ENCODE data around the gene PUS7. TPM values are rescaled to one million over a fixed set of nuclear protein-coding genes. Genes with fewer than 3 reads are reported as not detected.
"Not testable (repeated sequence)": the region's sequence is repeated elsewhere in the genome, so short reads cannot be mapped to it uniquely, and the experiment has no call there.

Gene PUS7
- total and polyA plus RNA-seq, 5 donors from 2014 or later: 2.0 to 5.8 (median 3.8) TPM

DNA sequence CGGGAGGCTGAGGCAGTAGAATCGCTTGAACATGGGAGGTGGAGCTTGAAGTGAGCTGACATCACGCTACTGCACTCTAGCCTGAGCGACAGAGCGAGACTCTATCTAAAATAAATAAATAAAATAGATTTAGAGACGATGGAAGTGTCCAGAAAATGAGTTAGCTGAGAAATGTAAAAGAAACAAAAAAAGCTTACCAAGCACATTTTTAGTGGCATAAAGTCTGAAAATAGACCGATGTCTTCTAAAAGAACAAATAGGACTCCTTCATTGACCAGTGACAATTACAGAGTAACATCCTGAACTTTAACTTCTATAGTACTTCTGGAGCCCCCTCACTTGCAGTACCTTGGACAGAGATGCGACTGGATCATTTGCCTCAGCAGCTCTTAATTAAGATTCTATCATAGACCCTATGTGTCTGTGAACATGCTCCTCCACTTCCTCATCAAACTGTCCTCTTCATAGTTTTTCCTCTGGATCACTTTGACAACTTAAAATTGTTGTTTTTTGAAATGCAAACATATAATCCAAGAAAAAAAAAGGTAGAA, 108.1 kb downstream of the PUS7 start:
- no peaks in the 10 kb centered on the region for H3K4me1 ChIP-seq (ENCODE audit: control insufficient read depth, insufficient read depth, low read length, poor library complexity, severe bottlenecking)
- DNase-seq: no peak
- H3K27ac Mint-ChIP-seq: no peak overlapping the region
- H3K4me3 ChIP-seq (ENCODE audit: low read depth, low read length): no peak overlapping the region
- no peak overlapping the region for H3K4me3 Mint-ChIP-seq
- H3K36me3 ChIP-seq (ENCODE audit: control insufficient read depth, insufficient read depth, low read length): no peaks in the 10 kb centered on the region
- no peaks in the 10 kb centered on the region for H3K9me3 ChIP-seq (ENCODE audit: control insufficient read depth in 2 of 2, low read length in 2 of 2)
- no peak for ATAC-seq (ENCODE audit: low read depth in 2 of 2)
- H3K36me3 Mint-ChIP-seq: no peaks in the 10 kb centered on the region
- no peak overlapping the region for H3K27ac ChIP-seq (ENCODE audit: insufficient read depth, low read length, poor library complexity, severe bottlenecking)
- H3K9me3 Mint-ChIP-seq: peaks cover 0 to 2% (median 0%) of the 10 kb centered on the region in 7 donors
- H3K27me3 Mint-ChIP-seq: peaks cover 11% of the 10 kb centered on the region
- peaks cover 0 to 8% (median 3%) of the 10 kb centered on the region in 4 donors for H3K4me1 Mint-ChIP-seq
- no peaks in the 10 kb centered on the region for H3K27me3 ChIP-seq (ENCODE audit: control insufficient read depth, insufficient read depth, low read length)

GRCh38 chr7:105410774-105411173, 111.3 kb downstream of the PUS7 start:
- not testable (repeated sequence) for H3K27ac Mint-ChIP-seq; H3K4me3 ChIP-seq (ENCODE audit: low read depth, low read length); ATAC-seq (ENCODE audit: low read depth in 2 of 2); H3K4me1 ChIP-seq (ENCODE audit: control insufficient read depth, insufficient read depth, low read length, poor library complexity, severe bottlenecking); H3K9me3 ChIP-seq (ENCODE audit: control insufficient read depth in 2 of 2, low read length in 2 of 2); H3K27me3 ChIP-seq (ENCODE audit: control insufficient read depth, insufficient read depth, low read length); H3K4me1 Mint-ChIP-seq; H3K27ac ChIP-seq (ENCODE audit: insufficient read depth, low read length, poor library complexity, severe bottlenecking); H3K4me3 Mint-ChIP-seq; H3K36me3 ChIP-seq (ENCODE audit: control insufficient read depth, insufficient read depth, low read length); H3K9me3 Mint-ChIP-seq; H3K36me3 Mint-ChIP-seq; DNase-seq
- peaks cover 11% of the 10 kb centered on the region for H3K27me3 Mint-ChIP-seq

GRCh38 chr7:105409775-105410174, 112.3 kb downstream of the PUS7 start:
- not testable (repeated sequence) for ATAC-seq (ENCODE audit: low read depth in 2 of 2); H3K27ac Mint-ChIP-seq; H3K4me1 Mint-ChIP-seq

DNA sequence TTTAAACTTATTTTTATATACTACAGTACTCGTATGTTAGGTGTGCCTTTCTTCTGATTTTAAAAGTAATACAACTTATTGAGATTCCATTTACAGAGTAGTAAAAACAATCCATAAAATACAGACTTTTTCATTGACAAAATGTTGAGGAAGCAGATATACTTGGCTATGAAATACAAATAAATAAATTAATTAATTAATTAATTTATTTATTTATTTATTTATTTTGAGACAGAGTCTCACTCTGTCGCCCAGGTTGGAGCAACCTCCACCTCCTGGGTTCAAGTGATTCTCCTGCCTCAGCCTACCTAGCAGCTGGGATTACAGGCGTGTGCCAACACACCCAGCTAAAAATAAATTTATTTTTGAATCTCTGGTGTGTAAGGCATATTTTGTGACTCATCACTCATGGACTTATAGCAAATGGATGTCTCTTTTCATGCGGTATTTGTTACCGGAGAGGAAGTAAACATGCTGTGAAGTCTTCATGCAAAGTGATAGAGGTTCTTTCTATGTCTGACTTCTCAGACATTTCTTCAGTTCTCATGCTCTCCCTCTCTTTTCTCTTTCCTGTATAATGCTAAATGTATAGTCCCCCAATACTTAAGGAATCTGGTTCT, 113.2 kb downstream of the PUS7 start:
- Mint-ChIP-seq H3K4me1 (peaks cover 0 to 4% (median under 1%) of the 10 kb centered on the region in 4 donors), H3K27me3 (peaks cover 6% of the 10 kb centered on the region), H3K9me3 (no peaks in the 10 kb centered on the region), H3K36me3 (no peaks in the 10 kb centered on the region), H3K27ac (no peak overlapping the region), H3K4me3 (no peak overlapping the region)
- no peaks in the 10 kb centered on the region for H3K4me1 ChIP-seq (ENCODE audit: control insufficient read depth, insufficient read depth, low read length, poor library complexity, severe bottlenecking)
- no peak for ATAC-seq (ENCODE audit: low read depth in 2 of 2)
- H3K4me3 ChIP-seq (ENCODE audit: low read depth, low read length): no peak overlapping the region
- no peaks in the 10 kb centered on the region for H3K9me3 ChIP-seq (ENCODE audit: control insufficient read depth in 2 of 2, low read length in 2 of 2)
- H3K36me3 ChIP-seq (ENCODE audit: control insufficient read depth, insufficient read depth, low read length): no peaks in the 10 kb centered on the region
- H3K27me3 ChIP-seq (ENCODE audit: control insufficient read depth, insufficient read depth, low read length): no peaks in the 10 kb centered on the region
- no peak for DNase-seq
- no peak overlapping the region for H3K27ac ChIP-seq (ENCODE audit: insufficient read depth, low read length, poor library complexity, severe bottlenecking)

More at GRCh38 chr7:105409775-105410174, 112.3 kb downstream of the PUS7 start:
- H3K4me1 ChIP-seq (ENCODE audit: control insufficient read depth, insufficient read depth, low read length, poor library complexity, severe bottlenecking); H3K27me3 ChIP-seq (ENCODE audit: control insufficient read depth, insufficient read depth, low read length); H3K9me3 ChIP-seq (ENCODE audit: control insufficient read depth in 2 of 2, low read length in 2 of 2); H3K4me3 Mint-ChIP-seq; H3K36me3 ChIP-seq (ENCODE audit: control insufficient read depth, insufficient read depth, low read length); H3K27ac ChIP-seq (ENCODE audit: insufficient read depth, low read length, poor library complexity, severe bottlenecking); H3K36me3 Mint-ChIP-seq; H3K4me3 ChIP-seq (ENCODE audit: low read depth, low read length); H3K9me3 Mint-ChIP-seq; DNase-seq: not testable (repeated sequence)
- peaks cover 11% of the 10 kb centered on the region for H3K27me3 Mint-ChIP-seq

Other genes with a start within 250 kb of the PUS7 start
- 77.2 TPM for gene SRPK2, start 133.3 kb downstream of the PUS7 start, total RNA-seq
- 10 to 100 TPM; 50.3 to 72.7 (median 59.8) TPM for gene SRPK2, start 133.3 kb downstream of the PUS7 start, polyA plus RNA-seq
- 25.5 TPM for gene RINT1, start 9.9 kb upstream of the PUS7 start, total RNA-seq
- gene RINT1, start 9.9 kb upstream of the PUS7 start, polyA plus RNA-seq: 10 to 100 TPM; 13.2 to 19.3 (median 18.7) TPM
- gene EFCAB10, start 59.2 kb upstream of the PUS7 start, total RNA-seq: 0.86 TPM
- gene EFCAB10, start 59.2 kb upstream of the PUS7 start, polyA plus RNA-seq: not detected